Duodenal mucosa (tissue), 2 donors: ENCODE data around the gene GABBR1.

ENCODE experiments used
- H3K27ac ChIP-seq: one replicate; pipeline ENCODE4 v1.7.0; 2013; ENCODE audit warnings: low read depth, low read length
- H3K27me3 ChIP-seq, 2 donors: one replicate each; pipeline ENCODE4 v1.7.0; 2013; ENCODE audit warnings: low read length in 2 of 2, control low read depth in 1 of 2; ENCODE audit not compliant: insufficient read depth in 2 of 2, control insufficient read depth in 1 of 2
- H3K36me3 ChIP-seq, 2 donors: one replicate each; pipeline ENCODE4 v1.7.0; 2013; ENCODE audit warnings: low read length in 2 of 2, control low read depth in 1 of 2; ENCODE audit not compliant: insufficient read depth in 2 of 2, control insufficient read depth in 1 of 2
- H3K4me1 ChIP-seq, 2 donors: one replicate each; pipeline ENCODE4 v1.7.0; 2013; ENCODE audit warnings: low read length in 2 of 2, control low read depth in 1 of 2; ENCODE audit not compliant: insufficient read depth in 2 of 2, control insufficient read depth in 1 of 2
- H3K4me3 ChIP-seq, 2 donors: one replicate each; pipeline ENCODE4 v1.7.0; 2013; ENCODE audit warnings: low read length in 2 of 2, low read depth in 1 of 2
- H3K9ac ChIP-seq, 2 donors: one replicate each; pipeline ENCODE4 v1.7.0; 2013; ENCODE audit warnings: low read length in 2 of 2, low read depth in 1 of 2
- H3K9me3 ChIP-seq, 2 donors: one replicate each; pipeline ENCODE4 v1.7.0; 2013; ENCODE audit warnings: low read length in 2 of 2, control low read depth in 1 of 2; ENCODE audit not compliant: control insufficient read depth in 1 of 2

The GABBR1 gene

GRCh38 chr6:29597184-29597583 lies 35.8 kb downstream of the GABBR1 start:
- Histone ChIP-seq H3K9me3 (no peaks in the 10 kb centered on the region), H3K9ac (no peak overlapping the region), H3K27me3 (peaks cover 0 to 3% of the 10 kb centered on the region in 2 donors), H3K4me1 (no peaks in the 10 kb centered on the region), H3K36me3 (no peaks in the 10 kb centered on the region), H3K27ac (no peak overlapping the region), H3K4me3 (no peak overlapping the region)

- Histone ChIP-seq H3K4me1 (no peaks in the 10 kb centered on the region), H3K9ac (no peak overlapping the region), H3K27me3 (peaks cover 0 to 10% of the 10 kb centered on the region in 2 donors), H3K4me3 (no peak overlapping the region), H3K27ac (no peak overlapping the region), H3K36me3 (no peaks in the 10 kb centered on the region), H3K9me3 (no peaks in the 10 kb centered on the region)
These were observed 36.5 kb downstream of the GABBR1 start for GRCh38 chr6:29596381-29596900.

GRCh38 chr6:29593199-29593855 lies 39.7 kb downstream of the GABBR1 start:
- Histone ChIP-seq H3K9ac (no peak overlapping the region), H3K9me3 (no peaks in the 10 kb centered on the region), H3K4me1 (no peaks in the 10 kb centered on the region), H3K27me3 (peaks cover 0 to 11% of the 10 kb centered on the region in 2 donors), H3K27ac (no peak overlapping the region), H3K4me3 (no peak overlapping the region), H3K36me3 (no peaks in the 10 kb centered on the region)

GRCh38 chr6:29591677-29592076 lies 41.3 kb downstream of the GABBR1 start:
- Histone ChIP-seq H3K9ac (no peak overlapping the region), H3K4me1 (no peaks in the 10 kb centered on the region), H3K9me3 (no peaks in the 10 kb centered on the region), H3K36me3 (no peaks in the 10 kb centered on the region), H3K27ac (no peak overlapping the region), H3K27me3 (peaks cover 0 to 11% of the 10 kb centered on the region in 2 donors), H3K4me3 (no peak overlapping the region)

- H3K27me3 ChIP-seq: peaks cover 0 to 11% of the 10 kb centered on the region in 2 donors
- no peaks in the 10 kb centered on the region for H3K36me3 ChIP-seq
These were observed 42.7 kb downstream of the GABBR1 start for GRCh38 chr6:29590218-29590808.

GRCh38 chr6:29589423-29590048 lies 43.4 kb downstream of the GABBR1 start:
- Histone ChIP-seq H3K4me3 (no peak overlapping the region), H3K27ac (no peak overlapping the region), H3K9ac (no peak overlapping the region), H3K36me3 (no peaks in the 10 kb centered on the region), H3K4me1 (no peaks in the 10 kb centered on the region), H3K9me3 (no peaks in the 10 kb centered on the region), H3K27me3 (peaks cover 0 to 11% of the 10 kb centered on the region in 2 donors)

More at GRCh38 chr6:29590218-29590808, 42.7 kb downstream of the GABBR1 start:
- Histone ChIP-seq H3K4me1 (no peaks in the 10 kb centered on the region), H3K9me3 (no peaks in the 10 kb centered on the region), H3K4me3 (no peak overlapping the region), H3K27ac (no peak overlapping the region), H3K9ac (no peak overlapping the region)

- H3K36me3 ChIP-seq: no peaks in the 10 kb centered on the region
- no peaks in the 10 kb centered on the region for H3K27me3 ChIP-seq
- H3K9ac ChIP-seq: no peak within 1 kb of the TSS
- H3K27ac ChIP-seq: no peak within 1 kb of the TSS
- no peaks in the 10 kb centered on the region for H3K4me1 ChIP-seq
- no peak within 1 kb of the TSS for H3K4me3 ChIP-seq
- H3K9me3 ChIP-seq: no peaks in the 10 kb centered on the region
These were observed 48.2 kb downstream of the GABBR1 start, which contains the start of gene OR2H2 for GRCh38 chr6:29584821-29585220. TSS of gene OR2H2 (plus strand) at chr6:29585121. CDS start at chr6:29587945, 2,824 bp downstream.

GRCh38 chr6:29577544-29577943 lies 55.4 kb downstream of the GABBR1 start:
- Histone ChIP-seq H3K4me1 (no peaks in the 10 kb centered on the region), H3K27me3 (no peaks in the 10 kb centered on the region), H3K36me3 (no peaks in the 10 kb centered on the region), H3K27ac (no peak overlapping the region), H3K9me3 (no peaks in the 10 kb centered on the region), H3K9ac (no peak overlapping the region), H3K4me3 (no peak overlapping the region)

GRCh38 chr6:29576056-29576455 lies 56.9 kb downstream of the GABBR1 start:
- H3K9me3 ChIP-seq: no peaks in the 10 kb centered on the region
- no peak overlapping the region for H3K9ac ChIP-seq
- no peak overlapping the region for H3K27ac ChIP-seq
- H3K36me3 ChIP-seq: no peaks in the 10 kb centered on the region
- H3K4me1 ChIP-seq: no peaks in the 10 kb centered on the region
- no peak overlapping the region for H3K4me3 ChIP-seq
- no peaks in the 10 kb centered on the region for H3K27me3 ChIP-seq

GRCh38 chr6:29567991-29568390 lies 65.0 kb downstream of the GABBR1 start:
- Histone ChIP-seq H3K27ac (no peak overlapping the region), H3K9me3 (no peaks in the 10 kb centered on the region), H3K36me3 (no peaks in the 10 kb centered on the region), H3K4me3 (no peak overlapping the region), H3K9ac (no peak overlapping the region), H3K27me3 (no peaks in the 10 kb centered on the region), H3K4me1 (no peaks in the 10 kb centered on the region)
